Measurements from ENCODE around the gene ZIC4.

Gene ZIC4

GRCh38 chr3:147389717-147390116 lies 16.6 kb downstream of the ZIC4 start:
- DNase-seq = no peak

- no peak for DNase-seq
Observed at GRCh38 chr3:147388700-147389580, 17.4 kb downstream of the ZIC4 start.

GRCh38 chr3:147387885-147388699 lies 18.3 kb downstream of the ZIC4 start:
- no peak for DNase-seq

GRCh38 chr3:147387291-147387884 lies 19.0 kb downstream of the ZIC4 start:
- DNase-seq = no peak

- no peak for DNase-seq
Observed at GRCh38 chr3:147385059-147386012, 21.0 kb downstream of the ZIC4 start.

GRCh38 chr3:147384210-147385058 lies 21.9 kb downstream of the ZIC4 start:
- no peak for DNase-seq

- DNase-seq = no peak
Observed at GRCh38 chr3:147383617-147384016, 22.7 kb downstream of the ZIC4 start.

- no peak for DNase-seq
Observed at GRCh38 chr3:147381596-147381995, 24.7 kb downstream of the ZIC4 start.

GRCh38 chr3:147380977-147381376 lies 25.4 kb downstream of the ZIC4 start:
- no peak for DNase-seq

GRCh38 chr3:147380387-147380951 lies 25.9 kb downstream of the ZIC4 start:
- DNase-seq = no peak

- no peak for DNase-seq
Observed at GRCh38 chr3:147379651-147380050, 26.7 kb downstream of the ZIC4 start.

GRCh38 chr3:147377412-147378367 lies 28.7 kb downstream of the ZIC4 start:
- DNase-seq = no peak

- no peak for DNase-seq
Observed at GRCh38 chr3:147373301-147373700, 33.0 kb downstream of the ZIC4 start.

- DNase-seq = no peak
Observed at GRCh38 chr3:147372525-147373027, 33.8 kb downstream of the ZIC4 start.

GRCh38 chr3:147371771-147372340 lies 34.5 kb downstream of the ZIC4 start:
- DNase-seq = no peak

GRCh38 chr3:147371140-147371539 lies 35.2 kb downstream of the ZIC4 start:
- DNase-seq = no peak

- no peak for DNase-seq
Observed at GRCh38 chr3:147370349-147370748, 36.0 kb downstream of the ZIC4 start.

- no peak for DNase-seq
Observed at GRCh38 chr3:147369661-147370123, 36.7 kb downstream of the ZIC4 start.

GRCh38 chr3:147369231-147369630 lies 37.1 kb downstream of the ZIC4 start:
- no peak for DNase-seq
